ENCODE measurements around the gene AMFR. TPM values are rescaled to one million over a fixed set of nuclear protein-coding genes. Genes with fewer than 3 reads are reported as not detected.

AMFR gene
- total RNA-seq, 1 experiment from 2014 or later: 48.1 TPM

DNA sequence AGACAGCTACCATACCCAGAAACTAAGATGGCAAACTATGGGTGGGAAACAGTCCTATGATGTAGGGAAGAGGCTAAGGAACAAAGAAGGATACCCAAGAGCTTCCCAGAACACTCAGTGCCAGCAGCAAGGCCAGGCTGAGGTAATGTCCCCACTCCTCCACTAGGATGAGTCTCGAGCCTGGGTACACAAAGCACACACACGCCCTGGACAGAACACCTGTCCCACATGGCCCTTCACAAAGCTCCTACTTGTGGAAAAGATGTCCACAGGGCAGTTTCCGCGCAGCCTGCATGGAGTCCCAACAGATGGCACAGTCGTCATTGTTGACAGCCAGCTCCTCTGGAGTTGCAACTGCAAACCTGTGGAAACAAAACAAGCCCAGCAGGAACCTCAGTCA lies 23.9 kb downstream of the AMFR start:
- Histone ChIP-seq H3K4me3 (ENCODE audit: low read depth, low read length, poor library complexity, severe bottlenecking) (no peak overlapping the region), H3K36me3 (ENCODE audit: insufficient read depth, low read length, poor library complexity, severe bottlenecking) (peaks cover 25% of the 10 kb centered on the region), H3K27ac (ENCODE audit: low read depth, low read length, poor library complexity, severe bottlenecking) (no peak overlapping the region), H3K9me3 (ENCODE audit: low read depth, low read length, poor library complexity, severe bottlenecking) (no peaks in the 10 kb centered on the region), H3K27me3 (replicated peaks; ENCODE audit: insufficient read depth, low read depth, low read length, poor library complexity) (no peaks in the 10 kb centered on the region), H3K4me1 (ENCODE audit: insufficient read depth, low read length, poor library complexity, severe bottlenecking) (no peaks in the 10 kb centered on the region)
- DNase-seq (ENCODE audit: low spot score): peak; percentile 25
- intact Hi-C loops (cut with micrococcal nuclease; ENCODE audit: unreplicated experiment): no loop called here
- POLR2A ChIA-PET (ENCODE audit: low non-redundant PET): no interaction called here
- no TSS peak for BruUV-seq (replicated peaks)
- CTCF ChIA-PET: interaction anchor here (0.6 to 1.1 kb wide), 2 partner anchors 16 to 46 kb away, joined by 3 read pairs; no protein-coding TSS in a partner anchor
- TF ChIP-seq, protein P1, sequence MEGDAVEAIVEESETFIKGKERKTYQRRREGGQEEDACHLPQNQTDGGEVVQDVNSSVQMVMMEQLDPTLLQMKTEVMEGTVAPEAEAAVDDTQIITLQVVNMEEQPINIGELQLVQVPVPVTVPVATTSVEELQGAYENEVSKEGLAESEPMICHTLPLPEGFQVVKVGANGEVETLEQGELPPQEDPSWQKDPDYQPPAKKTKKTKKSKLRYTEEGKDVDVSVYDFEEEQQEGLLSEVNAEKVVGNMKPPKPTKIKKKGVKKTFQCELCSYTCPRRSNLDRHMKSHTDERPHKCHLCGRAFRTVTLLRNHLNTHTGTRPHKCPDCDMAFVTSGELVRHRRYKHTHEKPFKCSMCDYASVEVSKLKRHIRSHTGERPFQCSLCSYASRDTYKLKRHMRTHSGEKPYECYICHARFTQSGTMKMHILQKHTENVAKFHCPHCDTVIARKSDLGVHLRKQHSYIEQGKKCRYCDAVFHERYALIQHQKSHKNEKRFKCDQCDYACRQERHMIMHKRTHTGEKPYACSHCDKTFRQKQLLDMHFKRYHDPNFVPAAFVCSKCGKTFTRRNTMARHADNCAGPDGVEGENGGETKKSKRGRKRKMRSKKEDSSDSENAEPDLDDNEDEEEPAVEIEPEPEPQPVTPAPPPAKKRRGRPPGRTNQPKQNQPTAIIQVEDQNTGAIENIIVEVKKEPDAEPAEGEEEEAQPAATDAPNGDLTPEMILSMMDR (conservative IDR thresholded peaks at IDR 0.05; ENCODE audit: low read depth, low read length): peak; percentile 39
- TF ChIP-seq EZH2 (IDR thresholded peaks at IDR 0.05; ENCODE audit: borderline replicate concordance, low read depth, low read length, poor library complexity, severe bottlenecking): no peak

DNA sequence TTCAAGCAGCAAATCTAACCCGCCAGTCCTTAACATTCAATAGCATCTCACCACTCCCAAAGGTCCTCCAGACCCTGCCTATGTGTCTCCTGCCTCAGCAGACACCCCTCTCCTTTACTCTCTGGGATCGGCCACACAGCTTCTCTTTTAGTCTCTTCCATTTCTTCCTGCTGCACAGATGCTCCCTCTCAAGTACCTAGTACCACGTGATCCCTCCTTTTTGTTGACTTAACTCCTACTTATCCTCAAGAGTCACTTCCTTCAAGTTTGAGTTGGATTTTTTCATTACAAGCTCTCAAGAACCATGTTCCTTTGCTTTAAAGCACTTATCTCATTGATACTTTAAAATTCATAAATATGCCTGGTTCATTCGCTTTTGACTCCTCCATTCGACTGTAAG lies 24.9 kb downstream of the AMFR start:
- intact Hi-C loops (cut with micrococcal nuclease; ENCODE audit: unreplicated experiment): no loop called here
- TF ChIP-seq, protein P1 (conservative IDR thresholded peaks at IDR 0.05; ENCODE audit: low read depth, low read length): no peak
- TF ChIP-seq EZH2 (IDR thresholded peaks at IDR 0.05; ENCODE audit: borderline replicate concordance, low read depth, low read length, poor library complexity, severe bottlenecking): no peak
- Histone ChIP-seq H3K36me3 (ENCODE audit: insufficient read depth, low read length, poor library complexity, severe bottlenecking) (peaks cover 25% of the 10 kb centered on the region), H3K27ac (ENCODE audit: low read depth, low read length, poor library complexity, severe bottlenecking) (no peak overlapping the region), H3K9me3 (ENCODE audit: low read depth, low read length, poor library complexity, severe bottlenecking) (no peaks in the 10 kb centered on the region), H3K4me1 (ENCODE audit: insufficient read depth, low read length, poor library complexity, severe bottlenecking) (no peaks in the 10 kb centered on the region), H3K27me3 (replicated peaks; ENCODE audit: insufficient read depth, low read depth, low read length, poor library complexity) (no peaks in the 10 kb centered on the region), H3K4me3 (ENCODE audit: low read depth, low read length, poor library complexity, severe bottlenecking) (no peak overlapping the region)
- POLR2A ChIA-PET (ENCODE audit: low non-redundant PET): no interaction called here
- BruUV-seq (replicated peaks): no TSS peak
- no peak for DNase-seq (ENCODE audit: low spot score)
- CTCF ChIA-PET: interaction anchor here (1.1 kb wide), 1 partner anchor 44 kb away, joined by 3 read pairs; no protein-coding TSS in a partner anchor

DNA sequence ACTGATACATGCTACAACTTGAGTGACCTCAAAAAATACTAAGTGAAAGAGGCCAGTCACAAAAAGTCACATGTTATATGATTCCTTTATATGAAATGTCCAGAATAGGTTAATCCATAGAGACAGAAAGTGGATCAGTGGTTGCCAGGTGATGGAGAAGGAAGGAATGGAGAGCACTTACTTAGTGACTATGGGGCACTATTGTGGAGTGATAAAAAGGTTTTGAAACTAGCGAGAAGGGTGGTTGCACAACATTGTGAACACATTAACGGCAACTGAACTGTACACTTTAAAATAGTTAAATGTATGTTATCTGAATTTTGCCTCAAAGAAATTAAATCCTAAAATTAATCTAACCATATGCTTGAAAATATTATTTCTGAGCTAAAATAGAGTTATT lies 25.9 kb downstream of the AMFR start:
- TF ChIP-seq, protein P1 (conservative IDR thresholded peaks at IDR 0.05; ENCODE audit: low read depth, low read length): no peak
- no peak for TF ChIP-seq EZH2 (IDR thresholded peaks at IDR 0.05; ENCODE audit: borderline replicate concordance, low read depth, low read length, poor library complexity, severe bottlenecking)
- intact Hi-C loops (cut with micrococcal nuclease; ENCODE audit: unreplicated experiment): no loop called here
- no peaks in the 10 kb centered on the region for H3K27me3 ChIP-seq (replicated peaks; ENCODE audit: insufficient read depth, low read depth, low read length, poor library complexity)
- no peak for DNase-seq (ENCODE audit: low spot score)
- no peaks in the 10 kb centered on the region for H3K9me3 ChIP-seq (ENCODE audit: low read depth, low read length, poor library complexity, severe bottlenecking)
- no peaks in the 10 kb centered on the region for H3K4me1 ChIP-seq (ENCODE audit: insufficient read depth, low read length, poor library complexity, severe bottlenecking)
- POLR2A ChIA-PET (ENCODE audit: low non-redundant PET): no interaction called here
- H3K27ac ChIP-seq (ENCODE audit: low read depth, low read length, poor library complexity, severe bottlenecking): no peak overlapping the region
- peaks cover 17% of the 10 kb centered on the region for H3K36me3 ChIP-seq (ENCODE audit: insufficient read depth, low read length, poor library complexity, severe bottlenecking)
- CTCF ChIA-PET: no interaction called here
- H3K4me3 ChIP-seq (ENCODE audit: low read depth, low read length, poor library complexity, severe bottlenecking): no peak overlapping the region
- no TSS peak for BruUV-seq (replicated peaks)
